HG02623 (cell line): ENCODE measurements around the gene TEX19.

ENCODE experiments used
- ATAC-seq: cut with Tn5 transposase; IDR thresholded peaks from one replicate; pipeline ENCODE4 v1.9.1; 2021; ENCODE audit warnings: moderate library complexity; ENCODE audit not compliant: unreplicated experiment

Gene TEX19

GRCh38 chr17:82320956-82321927 lies 37.8 kb upstream of the TEX19 start:
- ATAC-seq, result no peak

DNA sequence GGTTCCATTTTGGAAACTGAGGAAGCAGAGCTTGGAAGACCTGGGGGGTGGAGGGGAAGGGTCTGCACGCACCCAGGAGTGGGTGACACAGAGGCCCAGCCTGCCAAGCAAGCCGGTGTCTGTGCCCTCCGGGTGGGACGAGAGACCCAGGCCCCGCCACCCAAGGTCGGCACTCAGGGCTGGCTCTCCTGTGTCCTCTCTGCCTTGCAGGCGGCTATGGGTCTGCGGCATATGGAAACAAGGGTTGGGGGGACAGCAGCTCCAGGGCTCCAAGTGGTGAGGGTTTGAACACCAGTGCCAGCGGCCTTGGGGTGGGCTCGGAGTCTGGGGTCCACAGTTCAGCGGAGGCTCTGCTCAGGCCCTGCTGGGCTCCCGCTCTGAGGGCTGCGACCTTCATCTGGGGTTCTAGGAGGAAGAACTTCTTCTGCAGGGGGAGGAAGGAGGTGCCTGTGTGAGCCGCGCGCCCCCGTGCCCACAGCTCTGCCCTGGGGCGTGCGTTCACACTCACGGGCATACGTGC lies 37.0 kb upstream of the TEX19 start:
- no peak for ATAC-seq

GRCh38 chr17:82322526-82323453 lies 36.3 kb upstream of the TEX19 start:
- ATAC-seq, result no peak

DNA sequence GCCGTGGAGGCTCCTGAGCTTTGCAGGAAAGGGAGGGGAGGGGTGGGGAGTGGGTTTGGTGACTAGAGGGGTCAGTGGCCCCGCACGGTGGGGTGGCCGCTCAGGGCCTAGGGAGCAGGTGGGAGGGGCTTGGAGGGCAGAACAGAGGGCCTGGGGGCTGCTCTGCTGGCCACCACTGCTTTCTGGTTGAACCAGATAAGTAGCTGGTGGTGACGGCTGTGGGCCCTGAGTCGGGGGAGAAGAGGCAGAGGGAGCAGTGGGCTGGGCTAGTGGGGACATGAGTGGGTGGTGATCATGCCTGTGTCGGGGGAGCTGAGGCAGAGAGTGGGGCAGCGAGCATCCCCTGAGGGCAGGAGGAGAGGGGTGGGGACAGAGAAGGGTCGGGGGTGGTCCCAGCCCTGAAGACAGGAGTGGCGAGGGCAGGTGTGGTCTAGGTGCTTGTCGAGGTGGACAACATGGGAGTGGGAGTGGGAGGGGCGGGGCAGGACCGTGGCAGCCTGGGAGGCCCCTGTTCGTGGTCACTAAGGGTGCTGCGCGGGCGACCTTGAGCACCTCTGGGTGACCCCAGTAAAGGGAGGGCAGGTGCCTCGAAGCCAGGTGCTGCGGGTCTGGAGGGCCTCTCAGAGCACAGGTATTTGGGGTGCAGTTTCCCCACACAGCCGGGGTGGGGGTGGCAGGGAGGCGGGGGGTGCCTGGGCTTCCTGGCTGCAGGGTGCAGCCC lies 35.4 kb upstream of the TEX19 start:
- no peak for ATAC-seq

DNA sequence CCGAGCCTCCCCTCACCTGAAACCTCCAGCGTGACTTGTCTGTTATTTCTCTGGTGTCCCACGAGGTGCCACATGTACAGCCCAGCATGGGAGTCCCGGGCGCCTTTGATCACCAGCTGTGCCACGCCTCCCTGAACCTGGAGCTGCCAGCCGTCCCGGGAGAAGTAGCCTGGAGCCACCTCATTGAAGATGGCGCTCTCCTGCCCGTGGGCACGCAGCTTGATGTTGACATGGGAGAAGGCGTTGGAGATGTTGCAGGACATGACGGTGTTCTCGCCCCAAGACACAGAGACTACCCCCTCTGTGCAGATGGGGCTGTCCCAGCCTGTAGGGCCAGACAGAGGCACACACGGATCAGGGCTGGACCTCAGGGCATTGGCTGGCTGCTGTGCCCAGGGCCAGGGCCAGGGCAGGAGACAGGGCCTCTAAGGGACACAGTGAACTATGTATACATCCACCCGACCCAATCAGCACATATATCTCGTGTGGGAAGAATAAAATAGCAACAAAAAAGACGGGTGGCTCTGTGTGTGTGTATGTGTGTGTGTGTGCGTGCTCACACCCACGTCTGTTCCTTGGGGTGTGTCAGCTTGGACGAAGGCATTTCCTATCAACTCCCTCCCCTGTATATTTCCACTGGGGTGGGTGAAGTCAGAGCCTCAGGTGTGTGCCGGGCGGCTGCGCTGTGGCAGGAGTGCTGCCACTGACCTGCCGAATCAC lies 34.3 kb upstream of the TEX19 start:
- ATAC-seq, result no peak

DNA sequence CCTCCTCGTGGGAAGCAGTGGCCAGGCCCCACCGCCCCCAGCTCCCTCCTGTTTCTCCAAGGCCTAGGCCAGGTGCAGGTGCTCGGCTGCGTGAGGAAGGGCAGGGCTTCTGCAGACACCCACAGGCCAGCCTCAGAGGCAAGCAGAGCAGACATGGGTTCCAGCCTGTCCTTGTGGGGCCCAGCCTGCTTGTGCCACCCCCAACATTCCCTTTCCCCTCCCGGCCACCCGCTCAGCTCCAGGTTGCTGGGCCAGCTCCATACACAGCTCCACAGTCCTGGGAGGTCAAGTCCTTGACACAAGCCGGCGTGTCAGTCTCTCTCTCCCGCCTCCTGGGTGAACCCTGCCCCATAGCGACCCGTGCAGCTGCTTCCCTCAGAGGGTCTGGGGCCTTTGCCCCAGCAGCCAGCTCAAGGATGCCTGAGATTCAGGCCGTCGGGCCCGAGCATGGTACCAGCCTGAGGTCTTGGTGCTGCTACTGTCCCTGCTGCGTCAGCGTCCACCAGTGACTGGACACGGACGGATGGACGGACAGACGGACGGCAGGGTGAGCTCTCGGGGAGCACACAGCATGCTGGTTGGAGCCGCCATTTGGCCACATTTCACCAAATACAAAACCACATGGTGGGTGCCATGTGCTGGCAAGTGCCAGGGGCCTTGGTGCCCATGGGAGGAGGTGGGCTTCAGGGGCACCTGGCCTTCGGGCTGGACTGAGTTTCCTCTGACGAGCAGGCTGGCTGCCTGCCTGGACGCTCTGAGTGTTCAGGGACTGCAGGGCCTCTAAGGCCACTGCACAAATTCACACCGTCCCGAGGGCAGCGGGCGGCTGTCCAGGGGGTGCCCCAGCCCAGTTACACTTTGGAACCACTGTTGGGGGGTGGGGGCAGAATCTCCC lies 33.5 kb upstream of the TEX19 start:
- no peak for ATAC-seq

- no peak for ATAC-seq
Measured at GRCh38 chr17:82327289-82327688, 31.8 kb upstream of the TEX19 start.

GRCh38 chr17:82327757-82328140 lies 31.3 kb upstream of the TEX19 start:
- ATAC-seq, result no peak

- ATAC-seq, result no peak
Measured at GRCh38 chr17:82328141-82328993, 30.7 kb upstream of the TEX19 start.

DNA sequence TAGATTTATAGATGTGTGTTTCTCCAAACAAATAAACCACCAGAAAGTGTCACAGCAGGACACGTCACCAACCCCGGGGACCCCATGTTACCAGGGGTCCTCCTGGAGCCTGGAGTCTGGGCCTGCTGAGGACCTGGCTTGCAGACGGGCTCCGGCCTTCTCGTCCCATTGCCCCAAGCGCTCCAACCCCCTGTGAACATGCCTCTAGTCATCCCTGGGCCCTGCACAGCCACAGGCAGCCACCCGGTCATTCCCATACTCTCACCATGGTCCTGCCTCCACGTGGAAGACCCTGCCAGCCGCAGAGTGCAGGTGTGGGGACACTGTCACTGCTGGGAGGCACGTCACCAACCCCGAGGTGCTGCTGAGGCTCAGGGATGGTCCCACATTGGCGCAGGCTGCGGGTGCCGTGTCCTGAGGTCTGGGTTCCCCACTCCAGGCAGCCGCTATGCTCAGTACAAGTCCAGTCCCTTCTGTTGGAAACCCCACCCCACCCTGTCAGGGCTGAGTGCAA lies 30.0 kb upstream of the TEX19 start:
- ATAC-seq, result no peak

GRCh38 chr17:82329683-82330321 lies 29.2 kb upstream of the TEX19 start:
- no peak for ATAC-seq

DNA sequence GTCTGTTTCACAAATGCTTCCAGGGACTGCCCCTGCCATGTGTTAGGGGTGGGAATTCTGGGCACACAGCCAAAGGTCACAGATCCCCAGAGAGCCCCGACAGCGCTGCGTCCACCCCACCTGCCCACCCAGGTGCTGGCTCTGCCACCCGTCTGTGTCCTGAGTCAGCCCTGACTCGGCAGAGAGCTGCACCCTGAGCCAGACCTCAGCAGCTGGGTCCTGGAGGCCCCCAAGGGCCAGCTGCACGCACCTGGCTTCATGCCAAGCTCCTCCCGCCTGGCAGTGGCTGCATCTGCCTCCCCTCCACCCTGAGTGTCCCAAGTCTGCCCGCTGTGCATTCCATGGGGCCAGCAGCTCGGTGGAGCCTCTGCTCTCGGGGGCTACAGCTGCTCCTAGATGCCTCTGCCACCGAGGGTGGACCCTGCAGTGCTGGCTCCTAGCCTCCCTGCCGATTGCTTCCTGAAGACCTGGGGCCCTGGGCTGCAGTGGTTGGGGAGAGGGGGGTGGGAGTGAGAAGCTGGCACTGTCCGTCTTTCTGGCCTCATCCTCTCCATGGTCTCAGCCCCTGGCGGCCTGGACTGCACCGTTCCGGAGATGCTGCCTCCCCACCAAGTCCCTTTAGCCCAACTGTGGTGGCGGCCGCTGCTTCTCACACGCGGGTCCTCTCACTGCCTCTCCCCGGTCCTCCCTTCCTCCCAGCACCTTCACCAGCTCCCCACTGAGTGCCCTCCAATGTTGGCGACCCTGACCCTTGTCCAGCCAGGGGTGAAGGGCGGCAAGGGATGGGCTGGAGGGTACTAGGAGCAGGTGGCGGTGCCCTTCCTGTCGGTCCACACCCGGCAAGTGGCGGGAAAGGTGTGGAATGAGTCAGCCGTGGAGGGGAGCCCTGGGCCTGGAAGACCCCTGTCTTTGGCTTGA lies 28.5 kb upstream of the TEX19 start:
- no peak for ATAC-seq

DNA sequence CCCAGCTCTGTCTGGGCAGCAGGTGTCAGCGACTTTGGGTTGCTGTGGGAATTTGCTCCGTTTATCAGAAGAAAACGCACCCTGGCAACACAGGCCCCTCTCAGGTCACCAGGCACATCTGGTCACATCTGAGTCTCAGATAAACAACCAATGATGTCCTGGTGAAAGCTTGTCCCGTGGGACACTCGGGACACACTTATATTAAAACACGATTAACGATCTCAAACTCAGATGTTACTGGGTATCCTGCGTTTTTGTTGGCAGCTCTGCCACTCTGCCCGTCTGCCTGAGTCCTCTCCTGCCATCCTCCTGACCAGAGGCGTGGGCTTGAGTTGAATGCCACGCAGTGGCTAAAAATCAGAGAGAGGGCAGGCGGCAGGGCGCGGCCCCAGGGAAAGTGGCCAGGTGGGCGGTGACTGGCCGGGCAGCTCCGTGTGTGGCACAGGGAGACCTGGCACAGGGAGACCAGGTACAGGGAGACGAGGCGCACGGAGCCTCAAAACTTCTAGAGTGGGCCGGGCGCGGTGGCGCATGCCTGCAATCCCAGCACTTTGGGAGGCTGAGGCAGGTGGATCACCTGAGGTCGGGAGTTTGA lies 27.6 kb upstream of the TEX19 start:
- ATAC-seq, result no peak

DNA sequence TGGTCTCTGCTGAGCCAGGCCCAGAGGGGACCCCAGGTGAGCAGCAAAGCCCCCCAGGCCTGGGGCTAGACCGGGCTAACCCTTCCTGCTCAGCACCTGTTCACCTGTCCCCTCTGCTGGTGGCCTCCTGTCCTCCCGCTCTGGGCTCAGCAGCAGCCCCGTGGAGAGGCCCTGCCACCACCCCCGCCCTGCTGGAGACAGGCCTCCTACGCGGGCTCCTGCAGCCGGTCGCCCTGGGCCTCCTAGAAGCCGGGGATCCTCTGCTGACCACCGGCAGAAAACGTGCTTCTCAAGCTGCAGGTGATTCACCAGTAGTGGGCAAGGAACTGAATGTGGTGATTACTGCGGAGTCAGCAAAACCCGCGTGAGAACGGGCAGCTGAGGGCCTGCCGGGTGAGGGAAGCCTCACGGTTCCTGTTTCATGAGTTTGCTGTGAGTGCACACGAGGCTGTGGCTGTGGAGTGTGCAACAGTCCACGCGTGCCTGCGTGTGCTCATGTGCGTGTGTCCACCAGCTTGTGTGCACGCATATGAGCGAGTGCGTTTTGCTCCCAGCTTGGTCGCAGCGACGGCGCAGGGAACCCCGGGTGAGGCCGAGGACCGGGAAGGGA lies 26.3 kb upstream of the TEX19 start:
- ATAC-seq, result no peak

- no peak for ATAC-seq
Measured at GRCh38 chr17:82333279-82334171, 25.5 kb upstream of the TEX19 start, which contains the start of gene SECTM1. Gene SECTM1 (minus strand): TSS chr17:82333766. CDS start chr17:82327240, 6,526 bp downstream.
